Fibroblast of mammary gland (primary cell): ENCODE results near the gene HMGCS1.

Source experiments
- DNase-seq: peaks from one replicate; pipeline ENCODE4 v3.0.0-alpha.2; 2010; ENCODE audit warnings: low read depth
- H3K4me3 ChIP-seq: 2 replicates; pipeline ENCODE4 v1.5.1; 2011; ENCODE audit warnings: low read depth, mild to moderate bottlenecking, low read length, moderate library complexity; ENCODE audit not compliant: control insufficient read depth
- CTCF ChIP-seq: conservative IDR thresholded peaks from 2 replicates; pipeline ENCODE4 v1.5.1; 2011; ENCODE audit warnings: low read depth, low read length, inconsistent platforms; ENCODE audit not compliant: control insufficient read depth, insufficient read depth

The HMGCS1 gene

GRCh38 chr5:43281840-43282658, 31.2 kb downstream of the HMGCS1 start:
- peak; percentile 46 for DNase-seq
- no peak for TF ChIP-seq CTCF
- no peak overlapping the region for H3K4me3 ChIP-seq

- no peak for TF ChIP-seq CTCF
- H3K4me3 ChIP-seq = no peak overlapping the region
- no peak for DNase-seq
These were observed 33.5 kb downstream of the HMGCS1 start for GRCh38 chr5:43279548-43280274.

- DNase-seq = no peak
- H3K4me3 ChIP-seq = no peak overlapping the region
- TF ChIP-seq CTCF = no peak
These were observed 37.8 kb downstream of the HMGCS1 start for GRCh38 chr5:43275391-43275790.

- H3K4me3 ChIP-seq = no peak overlapping the region
- TF ChIP-seq CTCF = no peak
- DNase-seq = no peak
These were observed 38.6 kb downstream of the HMGCS1 start for GRCh38 chr5:43274435-43275114.

GRCh38 chr5:43273552-43273951, 39.7 kb downstream of the HMGCS1 start:
- no peak for DNase-seq
- TF ChIP-seq CTCF = no peak
- no peak overlapping the region for H3K4me3 ChIP-seq

GRCh38 chr5:43270645-43271044, 42.6 kb downstream of the HMGCS1 start:
- TF ChIP-seq CTCF = no peak
- H3K4me3 ChIP-seq = no peak overlapping the region
- DNase-seq = no peak
